Fibroblast of lung (primary cell): ENCODE results near the gene DNHD1.

ENCODE experiments used
- EZH2 ChIP-seq: IDR thresholded peaks from 2 replicates; pipeline ENCODE4 v1.5.1; 2012; ENCODE audit warnings: low read length, control low read depth, mild to moderate bottlenecking; ENCODE audit errors: missing control alignments
- TF ChIP-seq, protein P1 (sequence below), 2 donors: IDR thresholded peaks in 1 of 2; conservative IDR thresholded peaks in 1 of 2; 1 replicate in 1 of 2; 2 replicates in 1 of 2; pipeline ENCODE4 v1.5.1; 2011 to 2012; ENCODE audit warnings: low read length in 2 of 2, control low read depth in 1 of 2, inconsistent platforms in 1 of 2, low read depth in 1 of 2, mild to moderate bottlenecking in 1 of 2

DNA sequence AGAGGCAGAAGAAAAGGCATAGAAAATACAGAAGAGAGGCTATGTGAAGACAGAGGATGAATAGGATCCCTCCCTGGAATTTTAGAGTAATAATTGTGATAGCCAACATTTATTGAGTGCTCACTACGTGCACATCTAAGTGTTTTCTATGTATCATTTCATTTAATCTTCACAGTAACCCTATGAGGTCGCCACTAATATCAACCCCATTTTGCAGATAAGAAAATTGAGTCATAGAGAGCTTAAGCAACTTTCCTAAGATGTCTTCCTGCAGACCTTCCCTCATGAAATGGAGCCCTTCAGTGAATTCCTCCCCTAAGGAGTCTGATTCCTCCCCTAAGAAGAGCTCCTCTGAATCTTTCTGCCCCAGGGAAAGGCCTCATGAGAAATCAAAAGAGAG lies 68.2 kb downstream of the DNHD1 start:
- TF ChIP-seq EZH2, result no peak
- TF ChIP-seq, protein P1, sequence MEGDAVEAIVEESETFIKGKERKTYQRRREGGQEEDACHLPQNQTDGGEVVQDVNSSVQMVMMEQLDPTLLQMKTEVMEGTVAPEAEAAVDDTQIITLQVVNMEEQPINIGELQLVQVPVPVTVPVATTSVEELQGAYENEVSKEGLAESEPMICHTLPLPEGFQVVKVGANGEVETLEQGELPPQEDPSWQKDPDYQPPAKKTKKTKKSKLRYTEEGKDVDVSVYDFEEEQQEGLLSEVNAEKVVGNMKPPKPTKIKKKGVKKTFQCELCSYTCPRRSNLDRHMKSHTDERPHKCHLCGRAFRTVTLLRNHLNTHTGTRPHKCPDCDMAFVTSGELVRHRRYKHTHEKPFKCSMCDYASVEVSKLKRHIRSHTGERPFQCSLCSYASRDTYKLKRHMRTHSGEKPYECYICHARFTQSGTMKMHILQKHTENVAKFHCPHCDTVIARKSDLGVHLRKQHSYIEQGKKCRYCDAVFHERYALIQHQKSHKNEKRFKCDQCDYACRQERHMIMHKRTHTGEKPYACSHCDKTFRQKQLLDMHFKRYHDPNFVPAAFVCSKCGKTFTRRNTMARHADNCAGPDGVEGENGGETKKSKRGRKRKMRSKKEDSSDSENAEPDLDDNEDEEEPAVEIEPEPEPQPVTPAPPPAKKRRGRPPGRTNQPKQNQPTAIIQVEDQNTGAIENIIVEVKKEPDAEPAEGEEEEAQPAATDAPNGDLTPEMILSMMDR (conservative IDR thresholded peaks at IDR 0.05 in 1 of 2, IDR thresholded peaks at IDR 0.05 in 1 of 2; ENCODE audit: low read depth in 1 of 2, low read length in 2 of 2), result no peak
